Middle frontal gyrus (tissue), 1 donor: ENCODE results near the gene ITGB7.

ENCODE experiments used
- DNase-seq: peaks from one replicate; pipeline ENCODE4 v3.0.0-alpha.2; 2015; ENCODE audit warnings: low spot score; ENCODE audit errors: extremely low spot score

The ITGB7 gene

GRCh38 chr12:53147181-53147580 lies 59.9 kb downstream of the ITGB7 start:
- DNase-seq = no peak

GRCh38 chr12:53145383-53146260 lies 61.4 kb downstream of the ITGB7 start:
- no peak for DNase-seq

GRCh38 chr12:53143355-53143754 lies 63.7 kb downstream of the ITGB7 start:
- DNase-seq = no peak
